Left renal pelvis (tissue), 4 donors: ENCODE results near the gene ZNF155. TPM values are rescaled to one million over a fixed set of nuclear protein-coding genes. Genes with fewer than 3 reads are reported as not detected.
"Not testable (repeated sequence)": the region's sequence is repeated elsewhere in the genome, so short reads cannot be mapped to it uniquely, and the experiment has no call there.

Source experiments
- DNase-seq, 4 donors: peaks; one replicate each; pipeline ENCODE4 v3.0.0-alpha.2; 2013; ENCODE audit warnings: low read depth in 4 of 4, low spot score in 3 of 4
- polyA plus RNA-seq, 4 donors: library from polyadenylated mRNA; unstranded; fragments of 120-200 nt; gene quantifications; one replicate each; pipeline ENCODE4 v1.2.1, GENCODE V29; 2013; ENCODE audit not compliant: insufficient read length in 4 of 4

ZNF155 gene
- polyA plus RNA-seq: 10 to 100 TPM; 10.7 to 17.2 (median 16.4) TPM

DNA sequence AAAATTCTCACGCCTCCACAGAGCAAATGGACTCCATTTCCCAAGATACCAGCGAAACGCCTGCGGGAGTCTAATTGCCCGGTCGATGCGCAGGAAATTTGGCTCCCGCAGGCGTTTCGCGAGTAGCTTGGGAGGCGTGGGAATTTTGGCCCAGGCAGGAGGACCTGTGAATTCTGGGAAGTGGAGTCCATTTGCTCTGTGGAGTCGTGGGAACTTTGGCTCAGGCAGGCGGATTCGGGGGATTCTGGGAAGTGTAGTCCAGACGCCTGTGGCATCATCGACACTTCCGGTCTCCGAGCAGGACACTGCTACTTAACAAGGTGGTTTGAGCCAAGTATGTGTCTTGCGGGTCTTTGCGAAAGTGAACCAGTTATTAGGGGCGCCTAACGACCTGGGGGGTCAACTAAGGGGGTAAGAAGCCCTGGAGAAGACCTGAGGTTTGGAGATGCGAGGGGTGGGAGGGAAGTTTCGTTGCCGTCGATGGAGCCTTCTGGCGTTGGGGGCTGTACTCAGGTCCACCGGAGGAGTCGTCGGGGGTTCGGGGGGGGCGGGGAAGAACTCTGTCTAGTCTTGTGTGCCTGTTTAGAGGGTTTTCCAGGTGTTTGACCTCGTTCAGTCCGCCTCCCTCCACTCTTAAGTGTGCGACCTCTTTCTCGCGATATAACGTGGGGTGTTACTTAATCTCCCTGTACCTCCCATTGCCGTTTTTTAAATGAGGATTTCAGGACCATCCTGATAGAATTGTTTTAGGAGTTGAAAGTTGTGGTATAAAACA is at the start of gene ZNF155:
Gene ZNF155 (plus strand): TSS at position 277 of the 775 bp plus-strand sequence. CDS start 4,356 bp downstream, outside the sequence.
- peak; percentile 85 to 94 (median 90) for DNase-seq

DNA sequence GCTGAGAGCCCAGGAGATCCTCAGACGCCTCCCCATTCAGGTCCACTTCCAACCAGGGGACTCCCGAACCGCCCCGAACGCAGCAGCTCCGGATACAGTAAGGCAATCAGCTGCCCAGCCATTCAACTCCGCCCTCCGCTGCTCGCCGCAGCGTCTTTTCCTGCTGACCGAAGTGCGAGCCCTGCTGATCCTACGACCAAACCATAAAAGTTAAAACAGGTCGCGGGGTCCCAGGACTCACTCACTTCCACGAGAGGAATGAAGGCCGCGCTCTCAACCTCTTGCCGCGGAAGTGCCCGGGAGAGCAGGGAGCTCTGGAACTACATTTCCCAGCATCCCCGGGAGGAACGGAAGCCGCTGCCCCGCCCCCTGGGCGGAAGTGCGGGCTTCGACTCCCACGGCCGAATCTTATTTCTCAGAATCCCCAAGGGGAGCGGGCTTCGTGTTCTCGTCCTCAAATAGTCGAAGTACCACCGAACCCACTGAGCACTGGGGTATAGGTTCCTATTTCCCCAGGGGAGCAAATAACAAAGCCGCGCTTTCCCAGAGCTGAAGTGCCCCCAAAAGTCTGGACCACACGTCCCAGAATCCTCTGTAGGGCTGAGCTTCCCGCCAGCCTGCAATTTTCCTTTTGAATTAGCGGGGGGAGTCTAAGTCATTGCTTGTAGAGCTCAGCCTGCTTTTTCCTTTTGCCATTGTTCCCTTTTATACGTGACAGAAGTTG is 48.8 kb upstream of the ZNF155 start, which contains the start of gene ZNF45:
Gene ZNF45 (minus strand): TSS at position 298 of the 724 bp plus-strand sequence. CDS start 13,097 bp downstream, outside the sequence.
- DNase-seq: peak; percentile 82 to 90 (median 85)

DNA sequence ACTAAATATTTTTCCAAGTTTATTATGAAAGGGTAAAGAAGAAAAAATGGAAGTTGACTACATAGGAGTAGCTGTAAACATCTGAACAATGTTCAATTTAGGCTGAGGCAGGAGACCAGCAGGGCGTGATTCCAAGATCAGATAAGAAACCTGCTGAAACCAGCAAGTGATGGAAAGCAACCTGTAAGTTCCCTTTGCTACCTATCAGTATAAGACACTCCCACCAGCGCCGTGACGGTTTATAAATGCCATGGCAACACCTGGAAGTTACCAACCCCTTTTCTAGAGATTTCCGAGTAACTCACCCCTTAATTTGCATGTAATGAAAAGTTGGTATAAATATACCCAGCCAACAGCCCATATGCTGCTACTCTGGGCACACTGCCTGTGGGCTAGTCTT is 47.8 kb upstream of the ZNF155 start:
- DNase-seq: no peak

DNA sequence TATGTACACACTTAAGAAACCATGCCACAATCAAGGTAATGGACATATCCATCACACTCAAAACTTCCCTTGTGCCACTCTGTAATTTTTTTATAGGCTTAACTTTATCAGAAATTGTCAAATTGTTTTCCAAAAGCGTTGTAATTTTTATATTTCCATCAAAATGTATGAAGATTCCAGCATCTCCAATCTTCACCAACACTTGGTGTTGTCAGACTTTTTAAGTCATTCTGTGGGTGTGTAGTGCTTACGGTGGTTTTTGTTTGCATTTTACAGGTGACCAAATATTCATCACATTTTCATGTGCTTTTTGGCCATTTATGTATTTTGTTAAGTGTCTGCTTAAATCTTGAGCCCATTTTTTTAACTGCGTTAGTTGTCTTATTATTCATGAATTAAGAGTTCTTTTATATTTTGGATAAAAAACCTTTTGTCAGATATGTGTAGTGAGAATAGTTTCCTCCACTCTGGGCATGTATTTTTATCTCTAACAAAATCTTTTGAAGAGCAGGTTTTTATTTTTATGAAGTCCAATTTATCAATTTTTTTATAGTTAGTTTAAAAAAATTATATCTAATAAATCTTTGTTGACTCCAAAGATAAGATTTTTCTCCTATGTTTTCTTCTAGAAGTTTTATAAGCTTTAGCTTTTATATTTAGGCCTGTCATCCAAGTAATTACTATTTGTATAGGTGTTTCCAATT is 44.3 kb upstream of the ZNF155 start:
- DNase-seq: no peak

DNA sequence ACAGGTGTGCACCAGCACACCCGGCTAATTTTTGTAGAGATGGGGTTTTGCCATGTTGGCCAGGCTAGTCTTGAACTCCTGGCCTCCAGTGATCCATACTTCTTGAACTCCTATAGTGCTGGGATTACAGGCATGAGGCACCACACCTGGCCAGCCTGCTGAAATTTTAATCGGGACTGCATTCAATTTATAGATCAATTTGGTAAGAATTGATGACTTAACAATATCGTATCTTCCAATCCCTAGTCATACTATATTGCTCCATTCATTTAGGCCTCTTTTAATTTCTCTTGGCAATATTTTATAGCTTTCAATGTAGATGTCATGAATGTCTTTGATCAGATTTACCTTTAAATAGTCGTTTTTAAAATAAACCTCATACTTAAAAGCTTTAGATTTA is 43.3 kb upstream of the ZNF155 start:
- DNase-seq: no peak

DNA sequence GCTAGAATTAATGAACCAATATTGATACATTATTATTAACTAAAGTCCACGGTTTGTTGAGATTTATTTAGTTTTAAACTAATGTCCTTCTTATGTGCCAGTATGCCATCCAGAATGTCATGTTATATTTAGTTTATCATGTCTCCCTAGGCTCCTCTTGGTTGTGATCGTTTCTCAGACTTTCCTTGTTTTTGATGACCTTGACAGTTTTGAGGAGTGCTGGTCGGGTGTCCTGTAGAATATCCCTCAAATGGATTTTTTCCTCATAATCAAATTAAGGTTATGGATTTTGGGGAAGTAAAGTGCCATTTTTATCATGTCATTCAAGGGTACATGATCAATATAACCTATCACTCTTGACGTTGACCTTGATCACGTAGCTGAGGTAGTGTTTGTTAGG is 42.8 kb upstream of the ZNF155 start:
- DNase-seq: no peak

DNA sequence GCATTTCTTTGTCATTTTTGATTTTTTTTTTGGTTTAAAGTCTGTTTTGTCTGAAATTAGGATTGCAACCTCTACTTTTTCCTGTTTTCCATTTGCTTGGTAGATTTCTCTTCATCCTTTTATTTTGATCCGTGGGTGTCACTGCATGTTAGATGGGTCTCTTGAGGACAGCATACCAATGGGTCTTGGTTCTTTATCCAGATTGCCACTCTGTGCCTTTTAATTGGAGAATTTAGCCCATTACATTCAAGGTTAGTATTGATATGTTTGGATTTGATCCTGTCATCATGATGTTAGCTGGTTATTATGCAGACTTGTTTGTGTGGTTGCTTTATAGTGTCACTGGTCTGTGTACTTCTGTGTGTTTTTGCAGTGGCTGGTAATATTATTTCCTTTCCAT is 36.6 kb upstream of the ZNF155 start:
- not testable (repeated sequence) for DNase-seq

DNA sequence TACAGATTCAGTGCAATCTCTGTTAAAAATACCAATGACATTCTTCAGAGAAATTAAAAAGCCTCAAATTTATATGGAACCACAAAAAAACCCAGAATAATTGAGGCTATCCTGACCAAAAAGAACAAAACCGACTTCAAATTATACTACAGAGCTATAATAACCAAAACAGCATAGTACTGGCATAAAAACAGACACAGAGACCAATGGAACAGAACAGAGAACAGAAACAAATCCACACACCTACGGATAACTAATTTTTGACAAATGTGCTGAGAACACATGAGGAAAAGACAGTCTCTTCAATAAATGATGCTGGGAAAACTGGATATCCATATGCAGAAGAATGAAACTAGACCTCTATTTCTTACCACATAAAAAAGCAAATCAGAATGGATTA is 34.2 kb upstream of the ZNF155 start:
- not testable (repeated sequence) for DNase-seq

DNA sequence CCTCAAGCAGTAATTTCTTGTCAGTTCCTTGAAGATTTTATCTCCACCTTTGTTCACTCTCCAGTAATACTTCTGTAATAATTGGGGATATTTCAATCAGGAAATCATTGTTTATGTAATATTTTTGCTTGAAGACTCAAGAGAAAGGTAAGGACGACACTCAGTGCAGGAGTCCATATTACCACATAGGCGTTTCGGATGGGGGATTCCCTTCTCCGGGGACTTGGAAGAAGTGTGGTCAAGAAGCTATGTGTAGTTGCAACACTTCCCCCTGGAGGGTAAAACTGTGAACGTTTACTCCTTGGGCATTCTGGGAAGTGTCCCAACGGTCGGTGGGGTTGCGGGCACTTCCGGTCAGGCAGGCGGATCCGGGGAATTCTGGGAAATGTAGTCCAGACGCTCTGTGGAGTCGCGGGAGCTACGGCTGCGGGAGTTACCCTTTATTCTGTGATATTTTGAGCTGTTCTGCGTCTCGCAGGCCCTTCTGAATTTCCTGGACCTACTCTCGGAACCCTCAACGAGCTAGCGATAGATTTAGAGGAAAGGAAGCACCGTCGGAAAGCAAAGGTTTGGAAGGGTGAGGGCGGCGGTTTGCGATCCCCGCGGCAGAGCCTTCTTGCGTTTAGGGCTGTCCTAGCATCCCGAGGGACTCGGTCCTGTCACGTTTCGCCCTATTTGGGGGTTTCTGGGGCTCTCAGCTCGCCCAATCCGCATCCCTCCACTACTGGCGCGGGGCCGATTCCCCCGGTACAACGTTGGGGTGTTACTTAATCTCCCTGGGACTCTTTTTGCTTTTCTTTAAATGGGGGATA is 32.9 kb upstream of the ZNF155 start, which contains the start of gene ZNF221:
Gene ZNF221 (plus strand): TSS at position 395 of the 812 bp plus-strand sequence. CDS start 11,499 bp downstream, outside the sequence.
- peak; percentile 81 to 94 (median 94) for DNase-seq

DNA sequence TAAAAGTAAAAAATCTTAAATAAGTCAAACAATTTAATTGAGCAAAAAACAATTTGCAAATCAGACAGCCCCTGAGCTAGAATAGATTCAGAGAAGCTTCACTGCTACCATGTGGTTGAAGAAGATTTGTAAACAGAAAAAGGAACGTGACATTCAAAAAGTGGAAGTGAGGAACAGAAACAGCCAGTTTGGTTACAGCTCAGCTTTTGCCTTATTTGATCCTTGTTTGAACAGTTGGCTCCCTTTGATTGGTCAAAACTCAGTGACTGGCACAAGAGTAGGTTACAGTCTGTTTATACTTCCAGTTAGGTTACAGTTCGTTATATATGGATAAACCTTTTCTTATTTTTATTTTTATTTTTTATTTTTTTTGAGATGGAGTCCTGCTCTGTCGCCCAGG is 27.2 kb upstream of the ZNF155 start:
- no peak for DNase-seq

DNA sequence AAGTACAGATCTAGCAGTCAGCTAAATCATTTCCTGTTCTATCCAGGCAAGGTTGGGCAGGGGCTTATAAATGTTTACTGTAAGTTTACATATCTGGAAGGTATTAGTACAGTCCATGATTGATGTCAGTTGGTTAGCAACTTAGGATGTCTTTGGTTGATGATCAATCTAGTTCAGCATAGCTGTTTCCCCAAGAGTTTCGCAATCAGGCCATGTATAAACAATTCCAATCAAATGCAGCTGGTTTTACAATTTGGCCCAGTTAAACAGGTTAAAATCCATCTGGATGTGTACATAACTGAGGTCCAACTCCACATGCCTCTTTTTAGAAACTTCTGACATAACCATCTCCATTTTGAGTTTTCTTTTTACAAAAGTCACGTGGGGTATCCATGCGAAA is 26.1 kb upstream of the ZNF155 start:
- DNase-seq: no peak

DNA sequence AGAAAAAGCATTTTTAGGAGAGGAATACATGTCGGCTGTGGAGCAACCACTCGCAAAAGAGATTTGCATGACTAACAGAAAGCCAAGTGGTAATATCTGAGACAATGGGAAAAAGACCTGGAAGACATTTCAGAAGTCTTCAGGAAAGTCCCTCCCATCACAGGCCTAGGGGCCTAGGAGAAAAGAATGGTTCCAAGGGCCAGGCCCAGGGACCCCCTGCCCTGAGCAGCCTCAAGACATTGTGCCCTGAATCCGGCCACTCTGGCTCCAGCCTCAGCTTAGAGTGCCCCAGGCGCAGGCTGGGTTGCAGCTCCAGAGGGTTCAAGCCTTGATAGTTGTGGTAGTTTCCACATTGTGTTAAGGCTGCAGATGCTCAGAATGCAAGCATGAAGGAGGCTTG is 23.6 kb upstream of the ZNF155 start:
- no peak for DNase-seq

DNA sequence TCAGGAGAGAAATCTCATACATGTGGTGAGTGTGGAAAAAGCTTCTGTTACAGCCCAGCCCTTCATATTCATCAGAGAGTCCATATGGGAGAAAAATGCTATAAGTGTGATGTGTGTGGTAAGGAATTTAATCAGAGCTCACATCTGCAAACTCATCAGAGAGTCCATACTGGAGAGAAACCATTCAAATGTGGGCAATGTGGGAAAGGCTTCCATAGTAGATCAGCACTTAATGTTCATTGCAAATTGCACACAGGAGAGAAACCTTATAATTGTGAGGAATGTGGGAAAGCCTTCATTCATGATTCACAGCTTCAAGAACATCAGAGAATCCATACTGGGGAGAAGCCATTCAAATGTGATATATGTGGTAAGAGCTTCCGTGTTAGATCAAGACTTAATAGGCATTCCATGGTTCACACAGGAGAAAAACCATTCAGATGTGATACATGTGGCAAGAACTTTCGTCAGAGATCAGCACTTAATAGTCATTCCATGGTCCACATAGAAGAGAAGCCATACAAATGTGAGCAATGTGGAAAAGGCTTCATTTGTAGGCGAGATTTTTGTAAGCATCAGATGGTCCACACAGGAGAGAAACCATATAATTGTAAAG is 17.8 kb upstream of the ZNF155 start:
- DNase-seq: no peak

DNA sequence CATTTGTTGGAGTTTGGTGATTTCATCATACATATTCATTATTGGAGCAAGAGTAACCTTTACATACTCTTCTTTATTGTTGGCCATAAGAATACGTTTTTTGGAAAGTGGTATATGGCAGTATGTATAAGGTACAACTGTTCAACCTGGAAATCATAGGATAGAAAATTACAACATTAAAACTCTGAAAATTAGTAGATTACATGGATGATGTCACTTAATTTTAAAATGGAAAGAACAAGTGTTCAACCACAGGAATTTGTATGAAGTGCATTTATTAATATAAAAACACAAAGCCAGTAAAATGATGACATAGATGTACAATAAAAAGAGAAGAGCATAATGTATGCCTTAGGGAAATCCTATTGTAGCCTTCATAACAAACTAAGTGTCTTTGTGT is 7.3 kb upstream of the ZNF155 start:
- no peak for DNase-seq

DNA sequence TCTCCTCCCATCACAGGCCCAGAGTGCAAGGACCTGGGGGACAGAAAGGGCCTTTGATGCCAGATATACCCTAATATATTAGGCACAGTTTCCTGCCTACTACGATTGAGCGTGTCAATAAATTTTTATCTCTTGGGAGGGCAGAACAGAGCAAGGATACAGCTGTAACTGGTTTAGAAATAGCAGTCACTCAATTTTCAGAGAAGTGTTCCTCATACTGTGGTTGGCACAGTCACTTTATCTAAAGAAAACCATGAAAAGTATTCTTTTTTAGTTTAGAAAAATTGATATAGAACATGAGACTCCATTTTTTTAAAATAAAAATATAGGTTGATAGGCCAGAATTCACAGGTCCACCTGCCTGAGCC is 460 bp upstream of the ZNF155 start:
- no peak for DNase-seq

DNA sequence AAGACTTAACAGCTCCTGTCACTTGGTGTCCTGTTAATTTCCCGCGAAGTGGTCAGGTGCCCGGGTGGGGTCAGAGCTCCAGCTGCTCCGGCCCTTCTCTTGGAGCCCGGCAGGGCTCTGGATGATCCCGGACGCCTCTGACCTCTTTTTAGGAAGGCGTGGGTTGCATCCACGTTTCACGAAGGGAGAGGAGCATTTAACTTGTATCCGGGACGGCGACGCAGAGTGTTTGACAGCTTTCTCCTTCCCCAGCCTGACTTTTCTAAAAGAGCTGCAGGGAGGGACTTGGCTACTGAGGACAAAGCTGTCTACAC is 656 bp downstream of the ZNF155 start:
- peak in 1 of 4 donors; percentile 0 for DNase-seq

DNA sequence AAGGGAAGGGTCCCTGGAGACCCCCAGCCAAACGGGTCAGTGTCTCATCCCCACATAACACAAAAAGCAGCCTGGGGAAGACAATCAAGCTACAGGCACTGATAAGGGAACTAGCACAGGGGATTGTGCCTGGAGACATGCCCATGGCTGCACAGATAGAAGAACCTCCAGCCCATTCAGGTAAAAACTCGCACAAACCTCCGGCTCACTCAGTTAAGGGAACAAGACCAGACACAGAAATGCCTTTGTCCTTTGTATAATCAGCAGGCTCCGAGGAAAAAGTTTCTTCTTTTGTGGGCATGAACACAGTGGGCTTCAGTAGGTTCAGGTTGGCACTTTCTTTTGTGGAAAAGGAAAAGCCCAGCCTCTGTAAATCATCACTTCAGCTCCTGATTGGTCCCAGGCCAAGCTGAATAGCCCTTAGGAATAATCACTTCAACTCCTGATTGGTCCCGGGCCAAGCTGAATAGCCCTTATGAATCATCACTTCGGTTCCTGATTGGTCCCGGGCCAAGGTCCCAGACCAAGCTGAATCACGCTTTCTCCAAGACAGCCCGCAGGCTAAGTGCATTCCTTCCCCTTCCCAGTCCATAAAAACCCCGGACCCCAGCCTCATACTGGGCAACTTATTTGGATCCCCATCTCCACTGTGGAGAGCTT is 13.8 kb downstream of the ZNF155 start:
- no peak for DNase-seq

DNA sequence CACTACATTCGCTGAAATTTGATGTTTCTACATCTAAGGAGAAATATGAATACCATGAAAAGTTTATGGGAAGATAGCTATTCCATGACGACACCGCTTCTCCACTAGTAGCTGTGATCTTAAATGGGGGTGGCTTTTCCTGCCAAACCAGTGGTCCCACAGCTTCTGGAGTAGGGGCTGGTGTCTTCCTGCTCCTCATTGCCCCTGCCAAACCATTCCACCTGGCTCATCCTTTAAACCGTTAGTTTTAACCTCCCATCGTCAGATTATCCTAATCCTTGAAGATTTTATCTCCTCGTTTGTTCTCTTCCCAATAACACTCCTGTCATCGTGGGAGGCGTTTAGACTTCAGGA is 18.2 kb downstream of the ZNF155 start:
- DNase-seq: no peak
